NCI-H1694 (cell line): ENCODE measurements around the gene GDF2.

Source experiments
- DNase-seq: peaks from one replicate; lab custom pipeline; 2025; lab: John Stamatoyannopoulos, UW

GDF2 gene

DNA sequence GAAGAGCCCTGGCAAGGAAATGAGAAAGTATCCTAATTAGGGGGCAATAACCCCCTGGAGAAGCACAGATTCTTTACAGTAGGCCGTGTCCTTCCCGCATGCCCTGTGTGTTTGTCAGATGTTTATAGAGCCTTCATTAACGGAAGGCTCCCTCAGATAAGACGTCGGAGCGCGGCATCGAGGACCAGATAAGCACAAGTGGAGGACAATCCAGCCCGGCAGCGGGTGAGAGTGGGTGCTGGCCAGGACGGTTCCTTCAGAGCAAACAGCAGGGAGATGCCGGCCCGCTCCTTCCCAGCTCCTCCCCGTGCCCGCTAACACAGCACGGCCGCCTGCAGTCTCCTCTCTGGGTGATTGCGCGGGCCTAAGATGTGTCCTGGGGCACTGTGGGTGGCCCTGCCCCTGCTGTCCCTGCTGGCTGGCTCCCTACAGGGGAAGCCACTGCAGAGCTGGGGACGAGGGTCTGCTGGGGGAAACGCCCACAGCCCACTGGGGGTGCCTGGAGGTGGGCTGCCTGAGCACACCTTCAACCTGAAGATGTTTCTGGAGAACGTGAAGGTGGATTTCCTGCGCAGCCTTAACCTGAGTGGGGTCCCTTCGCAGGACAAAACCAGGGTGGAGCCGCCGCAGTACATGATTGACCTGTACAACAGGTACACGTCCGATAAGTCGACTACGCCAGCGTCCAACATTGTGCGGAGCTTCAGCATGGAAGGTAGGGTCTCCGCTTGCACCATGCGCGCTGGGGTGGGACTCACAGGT lies at the start of gene GDF2:
Gene GDF2 (plus strand): TSS at position 155 of the 762 bp plus-strand sequence. CDS start 215 bp downstream, at position 370.
- DNase-seq, result no peak

- no peak for DNase-seq
These were observed 46.2 kb upstream of the GDF2 start for GRCh38 chr10:47276071-47276470.

GRCh38 chr10:47276576-47277351 lies 45.5 kb upstream of the GDF2 start:
- no peak for DNase-seq

GRCh38 chr10:47277352-47278151 lies 44.7 kb upstream of the GDF2 start:
- DNase-seq, result no peak

DNA sequence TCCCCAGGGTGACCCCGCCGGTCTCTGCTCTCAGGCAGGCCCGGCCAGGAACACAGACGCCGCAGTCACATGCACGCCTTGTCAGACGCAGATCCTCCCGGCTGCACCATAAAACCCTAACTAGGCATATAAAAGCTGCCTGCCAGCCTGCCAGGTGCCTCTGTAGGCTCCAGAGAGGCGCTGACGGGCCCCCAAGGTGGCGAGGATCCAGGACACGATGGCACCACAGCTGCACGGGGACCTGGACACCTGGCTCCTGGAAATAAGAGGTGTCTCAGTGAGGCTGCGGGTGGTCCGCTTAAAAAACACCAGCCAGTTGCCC lies 44.1 kb upstream of the GDF2 start:
- DNase-seq, result no peak

- no peak for DNase-seq
These were observed 43.5 kb upstream of the GDF2 start for GRCh38 chr10:47278720-47279119.

- DNase-seq, result no peak
These were observed 43.0 kb upstream of the GDF2 start for GRCh38 chr10:47279276-47279675.

- no peak for DNase-seq
These were observed 40.1 kb upstream of the GDF2 start for GRCh38 chr10:47282005-47282656.

DNA sequence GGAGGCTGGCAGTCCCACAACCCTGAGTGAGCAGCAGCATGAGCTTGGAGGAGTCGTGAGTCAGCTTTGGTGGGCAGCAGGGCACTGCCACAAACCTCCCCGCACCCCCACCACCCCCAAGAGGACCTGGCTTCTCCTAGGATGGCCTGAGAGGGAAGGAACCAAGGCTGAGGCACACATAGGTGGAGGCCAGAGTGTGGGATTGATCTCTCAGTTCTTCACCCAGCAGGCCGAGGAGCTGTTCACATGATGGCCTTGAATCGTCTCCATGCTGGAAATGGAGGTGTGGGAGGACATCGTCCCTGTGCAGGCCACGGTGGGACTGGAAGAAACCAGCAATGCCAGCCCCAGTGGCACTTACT lies 39.6 kb upstream of the GDF2 start:
- no peak for DNase-seq

- no peak for DNase-seq
These were observed 39.1 kb upstream of the GDF2 start for GRCh38 chr10:47283101-47283630.

DNA sequence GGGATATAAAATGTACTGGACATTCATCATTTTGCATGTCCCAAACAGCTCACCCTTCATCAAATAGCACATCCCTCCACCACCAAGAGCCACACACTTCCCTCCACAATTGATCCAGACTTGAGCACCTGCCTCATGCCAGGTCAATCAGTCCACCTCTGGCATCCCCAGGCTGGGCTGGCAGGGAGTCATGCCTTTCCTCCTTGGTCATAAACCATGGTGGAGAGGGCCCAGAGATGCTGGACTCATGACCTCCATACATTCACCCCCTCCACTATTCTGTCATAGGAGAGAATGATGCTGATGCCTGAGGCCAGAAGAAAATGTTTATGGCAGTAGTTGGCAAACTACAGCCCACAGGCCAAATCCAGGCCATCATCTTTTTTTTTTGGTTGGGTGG lies 38.4 kb upstream of the GDF2 start:
- DNase-seq, result no peak

GRCh38 chr10:47285381-47286115 lies 36.7 kb upstream of the GDF2 start:
- no peak for DNase-seq

GRCh38 chr10:47286116-47286505 lies 36.1 kb upstream of the GDF2 start:
- no peak for DNase-seq

DNA sequence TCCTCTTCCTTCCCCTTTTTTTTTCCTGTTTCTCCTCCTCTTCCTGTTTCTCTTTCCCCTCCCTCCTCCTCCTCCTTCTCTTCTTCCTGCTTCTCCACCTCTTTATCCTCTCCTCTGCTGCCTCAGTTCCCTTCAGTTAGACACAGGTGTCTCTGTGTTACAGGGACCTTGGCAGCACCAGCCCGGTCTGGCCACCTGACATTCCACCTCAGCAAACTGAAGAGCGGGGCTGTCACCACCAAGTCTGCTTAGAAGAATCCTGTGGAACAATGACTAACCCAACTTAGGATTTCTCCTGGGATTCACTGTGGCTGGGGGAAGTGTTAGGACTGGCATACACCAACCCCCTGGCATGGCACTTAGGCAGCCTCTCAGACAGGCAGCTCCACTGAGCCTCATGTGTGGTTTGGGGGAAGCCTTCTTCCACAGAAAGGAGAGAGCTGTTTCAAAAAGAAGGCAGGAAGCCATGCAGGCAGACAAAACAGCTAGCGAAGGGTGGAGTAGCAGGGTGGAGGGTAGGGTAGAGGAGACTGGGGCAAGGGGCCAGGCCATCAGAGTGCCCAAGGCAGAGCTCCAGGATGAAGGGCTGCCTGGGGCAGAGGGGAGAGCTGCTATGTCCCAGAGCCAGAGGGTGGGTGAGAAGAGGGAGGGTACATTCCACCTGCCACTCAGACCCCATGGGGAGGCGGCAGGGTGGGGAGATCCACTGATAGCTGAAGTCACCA lies 35.5 kb upstream of the GDF2 start:
- DNase-seq, result no peak

DNA sequence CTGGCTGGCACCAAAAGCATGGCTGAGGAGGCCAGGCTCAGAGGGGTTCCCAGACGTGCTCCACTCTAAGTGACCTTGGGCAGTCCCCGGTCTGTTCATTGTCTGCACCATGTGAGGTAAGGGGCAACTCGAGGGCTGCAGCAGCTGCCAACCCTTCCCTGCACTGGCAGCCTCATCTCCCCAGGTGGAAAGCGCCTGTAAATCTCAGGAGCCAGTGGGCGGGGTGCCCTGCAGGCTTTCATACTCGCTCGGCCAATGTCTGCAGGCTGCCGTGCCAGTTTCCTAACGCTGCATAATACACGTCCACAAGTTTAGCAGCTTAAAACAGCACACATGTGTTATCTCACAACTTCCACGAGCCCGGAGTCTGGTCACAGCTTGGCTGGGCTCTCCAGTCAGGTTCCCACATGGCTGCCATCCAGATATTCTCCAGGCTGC lies 34.9 kb upstream of the GDF2 start:
- DNase-seq, result no peak

- no peak for DNase-seq
These were observed 34.4 kb upstream of the GDF2 start for GRCh38 chr10:47287805-47288204.

- DNase-seq, result no peak
These were observed 34.0 kb upstream of the GDF2 start for GRCh38 chr10:47288236-47288635.

GRCh38 chr10:47288916-47289495 lies 33.2 kb upstream of the GDF2 start:
- DNase-seq, result no peak

- no peak for DNase-seq
These were observed 32.3 kb upstream of the GDF2 start for GRCh38 chr10:47289921-47290320.

DNA sequence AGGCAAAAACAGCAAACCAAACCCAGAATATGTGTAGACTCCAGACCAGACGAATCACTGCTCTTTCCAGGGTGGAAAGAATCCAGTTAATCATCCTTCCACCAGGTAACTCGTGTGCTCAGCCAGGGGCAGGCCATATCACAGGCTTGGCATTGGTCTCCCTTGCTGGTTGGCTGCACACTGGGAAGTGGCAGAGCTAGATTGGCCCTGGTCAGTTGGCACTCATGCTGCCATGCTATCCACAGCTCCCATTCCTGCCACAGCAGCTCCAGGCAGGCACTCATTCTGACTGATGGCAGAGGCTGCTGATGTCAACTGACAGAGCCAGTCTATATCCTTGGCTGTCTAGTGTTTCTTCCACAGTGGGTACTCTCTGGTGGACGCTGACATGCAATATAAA lies 31.9 kb upstream of the GDF2 start:
- no peak for DNase-seq
